ENCODE data around the gene IQCF5. TPM values are rescaled to one million over a fixed set of nuclear protein-coding genes. Genes with fewer than 3 reads are reported as not detected.

IQCF5 gene
- total RNA-seq, 1 donor from 2014 or later: not detected

DNA sequence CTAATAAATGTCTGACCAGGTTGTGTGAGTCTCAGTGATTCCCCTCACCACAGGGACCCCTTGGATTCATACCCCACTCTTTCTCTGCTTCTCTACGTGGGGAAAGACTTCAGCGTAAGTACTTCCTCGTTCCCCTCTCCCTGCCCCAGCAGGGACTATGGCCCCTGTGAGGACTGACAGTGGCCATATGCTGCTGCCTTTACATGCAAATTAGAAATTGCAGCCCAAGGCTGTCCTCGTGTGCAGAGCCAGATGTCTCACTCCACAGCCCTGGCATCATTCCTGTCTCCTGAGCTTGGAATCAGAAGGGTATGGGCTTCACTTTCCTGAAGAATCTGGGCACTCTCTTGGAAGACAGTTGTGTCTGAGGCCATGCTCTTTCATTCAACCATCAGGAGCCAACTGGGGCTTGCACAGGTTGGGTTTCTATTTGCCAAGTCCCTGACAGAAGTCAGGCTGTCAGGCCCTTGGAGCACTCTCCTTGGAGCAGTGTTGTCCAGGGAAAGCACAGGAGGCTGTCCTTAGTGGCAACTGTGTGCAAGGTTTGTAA, 44.5 kb downstream of the IQCF5 start:
- Mint-ChIP-seq H3K9me3 (ENCODE audit: low read depth) (peaks cover 25% of the 10 kb centered on the region), H3K36me3 (ENCODE audit: low read depth) (no peaks in the 10 kb centered on the region), H3K4me3 (ENCODE audit: unreplicated experiment) (no peak overlapping the region), H3K27me3 (ENCODE audit: low read depth) (peaks cover 15% of the 10 kb centered on the region), H3K27ac (ENCODE audit: unreplicated experiment) (no peak overlapping the region), H3K4me1 (ENCODE audit: low read depth) (no peaks in the 10 kb centered on the region)
- TF ChIP-seq CTCF (IDR thresholded peaks at IDR 0.05): no peak
- DNase-seq (ENCODE audit: low spot score): no peak

DNA sequence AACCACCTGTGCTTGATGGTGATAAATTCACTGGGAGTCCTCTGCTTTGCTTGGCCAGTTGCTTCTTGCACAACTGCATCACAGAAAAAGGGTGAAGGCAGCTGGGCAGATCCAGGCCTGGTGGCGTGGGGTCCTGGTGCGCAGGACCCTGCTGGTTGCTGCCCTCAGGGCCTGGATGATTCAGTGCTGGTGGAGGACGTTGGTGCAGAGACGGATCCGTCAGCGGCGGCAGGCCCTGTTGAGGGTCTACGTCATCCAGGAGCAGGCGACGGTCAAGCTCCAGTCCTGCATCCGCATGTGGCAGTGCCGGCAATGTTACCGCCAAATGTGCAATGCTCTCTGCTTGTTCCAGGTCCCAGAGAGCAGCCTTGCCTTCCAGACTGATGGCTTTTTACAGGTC, 45.1 kb downstream of the IQCF5 start:
- no peak overlapping the region for H3K27ac Mint-ChIP-seq (ENCODE audit: unreplicated experiment)

DNA sequence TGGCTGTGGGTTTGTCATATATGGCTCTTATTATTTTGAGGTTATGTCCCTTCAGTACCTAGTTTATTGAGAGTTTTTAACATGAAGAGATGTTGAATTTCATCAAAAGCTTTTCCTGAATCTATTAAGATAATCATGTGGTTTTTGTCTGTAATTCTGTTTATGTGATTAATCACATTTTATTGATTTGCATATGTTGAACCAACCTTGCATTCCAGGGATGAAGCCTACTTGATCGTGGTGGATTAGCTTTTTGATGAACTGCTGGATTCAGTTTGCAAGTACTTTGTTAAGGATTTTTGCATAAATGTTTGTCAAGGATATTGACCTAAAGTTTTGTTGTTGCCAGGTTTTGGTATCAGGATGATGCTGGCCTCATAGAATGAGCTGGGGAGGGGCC, 47.1 kb downstream of the IQCF5 start:
- Mint-ChIP-seq H3K9me3 (ENCODE audit: low read depth) (peaks cover 21% of the 10 kb centered on the region), H3K27ac (ENCODE audit: unreplicated experiment) (no peak overlapping the region), H3K4me1 (ENCODE audit: low read depth) (no peaks in the 10 kb centered on the region), H3K36me3 (ENCODE audit: low read depth) (no peaks in the 10 kb centered on the region), H3K4me3 (ENCODE audit: unreplicated experiment) (no peak overlapping the region), H3K27me3 (ENCODE audit: low read depth) (peaks cover 9% of the 10 kb centered on the region)
- no peak for DNase-seq (ENCODE audit: low spot score)
- TF ChIP-seq CTCF (IDR thresholded peaks at IDR 0.05): no peak

More for the DNA sequence above, 45.1 kb downstream of the IQCF5 start:
- Mint-ChIP-seq H3K27me3 (ENCODE audit: low read depth) (peaks cover 19% of the 10 kb centered on the region), H3K4me1 (ENCODE audit: low read depth) (no peaks in the 10 kb centered on the region), H3K9me3 (ENCODE audit: low read depth) (peaks cover 25% of the 10 kb centered on the region), H3K36me3 (ENCODE audit: low read depth) (no peaks in the 10 kb centered on the region), H3K4me3 (ENCODE audit: unreplicated experiment) (no peak overlapping the region)
- TF ChIP-seq CTCF (IDR thresholded peaks at IDR 0.05): no peak
- DNase-seq (ENCODE audit: low spot score): no peak

Other genes starting within 250 kb of the IQCF5 start
- 43.0 to 45.0 TPM (median 45.0 TPM) in 3 replicates for gene TEX264, start 204.3 kb downstream of the IQCF5 start, total RNA-seq
- gene GRM2, start 168.5 kb downstream of the IQCF5 start, total RNA-seq: 0.10 TPM in 2 of 3 replicates, not detected in the other
- gene IQCF6, start 96.4 kb downstream of the IQCF5 start, total RNA-seq: not detected in 3 replicates
- not detected in 3 replicates for gene IQCF2, start 14.0 kb downstream of the IQCF5 start, total RNA-seq
- gene IQCF1, start 27.8 kb upstream of the IQCF5 start, total RNA-seq: not detected in 3 replicates
- 18.0 to 21.0 TPM (median 19.7 TPM) in 3 replicates for gene RRP9, start 66.3 kb upstream of the IQCF5 start, total RNA-seq
- gene PARP3, start 66.8 kb upstream of the IQCF5 start, total RNA-seq: 9.5 to 12.4 TPM (median 9.7 TPM) in 3 replicates
- gene GPR62, start 79.8 kb upstream of the IQCF5 start, total RNA-seq: 0.19 TPM in 1 of 3 replicates, not detected in the others
- gene PCBP4, start 91.9 kb upstream of the IQCF5 start, total RNA-seq: 35.5 to 63.8 TPM (median 55.7 TPM) in 3 replicates
- 24.3 to 38.0 TPM (median 25.7 TPM) in 3 replicates for gene ABHD14B, start 98.4 kb upstream of the IQCF5 start, total RNA-seq
- gene ABHD14A, start 99.5 kb upstream of the IQCF5 start, total RNA-seq: 10.0 to 19.4 TPM (median 10.2 TPM) in 3 replicates
- gene ACY1, start 107.9 kb upstream of the IQCF5 start, total RNA-seq: 21.1 to 24.5 TPM (median 21.7 TPM) in 3 replicates
- gene RPL29, start 120.3 kb upstream of the IQCF5 start, total RNA-seq: 610 to 772 TPM (median 621 TPM) in 3 replicates
- gene DUSP7, start 181.0 kb upstream of the IQCF5 start, total RNA-seq: 32.5 to 33.6 TPM (median 33.3 TPM) in 3 replicates